Eye (tissue), 1 donor: Measurements from ENCODE around the gene RAB31.

Experiments
- DNase-seq: peaks from one replicate; pipeline ENCODE4 v3.0.0-alpha.2; 2015

RAB31 gene

DNA sequence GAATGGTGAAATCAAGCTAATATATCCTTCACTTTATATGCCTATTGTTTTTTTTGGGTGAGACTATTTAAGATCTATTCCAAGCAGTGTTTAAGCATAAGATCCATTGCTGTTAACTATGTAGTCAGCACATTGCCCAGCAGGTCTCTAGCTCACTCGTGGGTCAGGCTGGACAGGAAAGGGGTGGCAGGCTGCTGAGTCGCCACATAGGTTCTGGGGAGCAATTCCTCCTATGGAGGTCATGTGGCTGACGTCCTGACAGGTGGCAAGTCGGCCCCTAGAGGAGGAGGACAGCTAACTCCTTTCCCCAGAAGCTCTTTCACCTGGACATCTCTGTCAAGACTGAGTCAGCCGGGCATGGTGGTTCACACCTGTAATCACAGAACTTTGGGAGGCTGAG, 13.9 kb upstream of the RAB31 start:
- DNase-seq, result no peak

DNA sequence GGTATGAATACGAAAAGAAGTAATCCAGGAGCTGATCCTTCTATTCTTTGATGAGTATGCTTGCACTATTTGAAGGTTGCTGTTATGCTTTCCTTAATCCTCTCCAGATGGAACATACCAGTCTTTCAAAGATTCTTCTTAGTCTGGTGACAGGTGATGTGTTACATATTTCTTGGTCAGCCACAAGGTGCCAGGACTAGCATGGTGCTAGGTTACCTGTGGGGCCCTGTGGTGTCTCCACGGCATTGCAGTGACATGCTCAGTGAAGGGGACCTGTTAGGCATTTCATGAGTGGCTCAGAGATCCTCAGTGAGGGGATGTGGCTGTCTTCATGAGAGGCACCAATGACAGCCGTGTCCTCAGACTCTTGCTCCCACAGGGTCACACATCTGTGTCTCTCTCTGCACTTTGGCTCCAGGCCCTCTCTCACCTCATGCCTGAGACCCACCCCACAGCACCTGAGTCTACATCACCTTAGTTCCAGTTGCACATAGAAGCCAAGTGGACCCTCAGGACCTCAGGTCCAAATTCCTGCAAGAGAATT, 13.1 kb upstream of the RAB31 start:
- DNase-seq, result no peak

DNA sequence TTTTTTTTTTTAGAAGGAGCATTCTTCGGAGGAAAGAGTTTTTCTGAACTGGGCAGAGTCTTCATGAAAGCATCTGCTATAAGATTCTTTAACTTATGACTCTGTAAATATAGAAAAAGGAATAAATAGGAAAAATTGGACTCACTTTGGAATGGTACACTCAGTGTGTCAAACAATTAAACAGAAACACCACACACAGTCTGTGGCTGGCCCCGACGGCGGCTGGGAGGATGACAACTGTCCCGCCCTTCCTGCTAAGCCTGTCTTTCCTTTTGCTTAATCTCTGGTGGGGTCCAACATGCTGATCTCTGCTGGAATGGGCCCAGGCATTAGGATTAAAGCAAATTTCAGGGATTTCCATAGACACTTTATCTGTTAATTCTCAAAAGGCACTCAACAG, 12.5 kb upstream of the RAB31 start:
- no peak for DNase-seq

DNA sequence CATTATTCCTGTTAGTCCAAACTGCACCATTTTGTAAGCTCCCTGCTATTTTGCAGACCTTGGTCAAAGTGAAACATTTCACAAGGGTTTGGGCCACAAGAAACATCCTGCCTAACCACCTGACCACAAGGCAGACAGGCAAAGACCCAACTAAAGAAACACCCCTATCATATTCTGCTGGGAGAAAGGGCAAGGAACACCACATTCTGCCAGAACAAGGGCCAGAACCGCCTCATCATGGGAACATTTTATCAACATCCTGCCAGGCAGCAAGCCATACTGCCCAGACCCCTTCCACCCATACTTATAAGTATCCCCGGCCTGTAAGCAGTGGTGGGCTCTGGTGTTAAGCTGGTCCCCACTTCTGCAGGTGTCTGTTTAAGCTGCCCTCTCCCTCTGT, 12.0 kb upstream of the RAB31 start:
- no peak for DNase-seq

DNA sequence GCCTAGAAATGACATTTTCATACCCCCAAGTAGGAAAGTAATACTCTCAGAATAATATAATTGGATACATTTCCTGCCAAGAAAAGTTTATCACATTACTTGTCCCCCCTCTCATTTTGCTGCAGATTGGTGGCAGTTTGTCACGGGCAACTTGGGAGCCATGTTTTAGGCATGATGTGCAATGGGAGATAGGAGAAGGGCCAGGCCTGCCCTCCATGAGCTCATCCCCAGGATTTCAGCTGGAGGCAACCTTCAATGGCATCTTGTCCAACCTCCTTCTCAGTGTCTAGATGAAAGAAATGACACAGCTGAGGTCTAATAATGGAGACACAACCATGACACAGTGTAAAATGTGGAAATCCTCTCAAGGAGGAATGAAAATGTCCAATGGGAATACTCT, 11.4 kb upstream of the RAB31 start:
- no peak for DNase-seq

DNA sequence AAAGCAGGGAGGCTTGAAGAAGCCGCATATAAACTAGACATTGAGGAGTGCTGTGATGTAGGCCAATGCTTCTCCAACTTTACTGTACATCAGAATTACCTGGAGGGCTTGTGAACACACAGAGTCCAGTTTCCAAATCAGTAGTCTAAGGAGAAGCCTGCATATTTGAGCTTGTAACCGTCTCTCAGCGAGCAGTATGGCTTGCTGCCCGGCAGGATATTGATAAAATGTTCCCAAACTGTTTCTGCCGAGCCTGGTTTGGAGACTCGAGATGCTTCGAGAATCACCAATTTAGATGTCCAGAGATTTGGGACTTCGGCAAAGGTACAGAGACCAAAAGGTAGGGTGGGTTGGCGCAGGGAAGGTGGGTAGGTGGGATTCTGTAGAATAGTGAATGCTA, 11.0 kb upstream of the RAB31 start:
- no peak for DNase-seq

DNA sequence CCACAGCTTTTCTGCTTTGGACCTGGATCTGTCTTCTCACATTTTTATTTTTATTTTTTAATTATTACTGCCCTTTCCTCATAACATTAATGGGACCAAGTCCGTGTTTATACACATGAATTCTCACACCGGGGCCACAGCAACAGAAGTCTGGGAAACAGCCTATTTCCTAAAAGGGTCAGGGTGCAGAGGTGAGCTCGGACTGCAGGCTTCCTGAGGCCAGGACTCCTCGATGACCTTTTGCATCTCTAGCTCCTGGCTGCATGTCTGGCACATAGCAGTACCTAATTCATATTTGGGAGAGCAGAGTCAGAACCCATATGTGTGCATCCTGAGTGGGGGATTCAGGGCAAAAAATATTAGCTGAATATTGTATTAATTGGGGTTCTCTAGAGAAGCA, 9.6 kb upstream of the RAB31 start:
- no peak for DNase-seq

DNA sequence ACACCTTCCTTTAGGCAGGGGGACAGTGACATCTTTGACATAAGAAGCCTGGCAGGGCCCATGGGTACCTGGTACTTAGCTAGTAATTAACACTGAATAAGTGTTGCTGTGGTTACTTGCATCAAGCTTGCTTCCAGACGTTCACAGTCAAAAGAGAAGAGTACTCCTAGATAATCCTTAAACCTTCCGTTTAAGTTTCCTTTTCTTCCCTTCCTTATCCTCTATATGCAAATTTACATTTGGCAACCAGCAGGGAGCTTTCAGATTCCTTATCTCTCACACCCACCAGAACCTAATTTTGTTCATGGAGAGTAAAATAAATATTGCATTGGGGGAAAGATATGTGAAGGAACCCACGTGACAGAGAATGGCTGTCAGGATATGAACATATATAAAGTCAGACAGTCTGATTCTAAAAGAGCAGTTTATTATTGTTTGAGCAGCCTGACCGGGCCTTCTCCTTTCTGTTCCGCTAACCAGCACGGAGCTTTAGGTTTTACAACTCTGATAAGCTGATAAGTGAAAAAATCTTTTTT, 7.8 kb upstream of the RAB31 start:
- DNase-seq, result no peak

DNA sequence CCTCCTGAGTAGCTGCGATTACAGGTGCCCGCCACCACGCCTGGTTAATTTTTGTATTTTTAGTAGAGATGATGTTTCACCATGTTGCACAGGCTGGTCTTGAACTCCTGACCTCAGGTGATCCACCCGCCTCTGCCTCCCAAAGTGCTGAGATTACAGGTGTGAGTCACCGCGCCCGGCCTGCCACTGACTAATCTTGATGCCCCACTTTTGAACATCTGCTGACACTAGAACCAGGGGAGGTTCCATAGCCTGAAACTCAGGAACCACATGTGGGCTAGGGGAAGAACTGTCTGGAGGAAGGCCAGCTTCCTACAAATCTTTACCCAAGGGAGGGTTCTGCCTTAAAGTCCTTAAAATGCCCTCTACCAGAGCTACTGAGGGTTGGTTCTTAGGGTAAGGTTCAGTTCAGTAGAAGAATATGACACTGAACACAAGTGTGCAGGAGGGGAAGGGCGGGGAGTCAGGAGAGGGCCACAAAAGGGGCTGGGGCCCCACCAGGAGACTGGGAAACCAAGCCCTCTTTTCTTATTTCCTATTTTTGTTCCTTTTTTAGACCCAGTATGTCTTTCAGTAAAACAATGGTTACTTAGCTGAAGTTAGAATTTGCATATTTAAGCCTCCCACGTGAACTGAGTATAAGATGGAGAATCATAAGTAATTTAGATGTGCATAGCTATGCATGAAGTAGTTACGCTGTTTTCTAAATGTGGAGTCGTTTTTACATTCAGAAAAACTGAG, 6.3 kb upstream of the RAB31 start:
- DNase-seq, result no peak

DNA sequence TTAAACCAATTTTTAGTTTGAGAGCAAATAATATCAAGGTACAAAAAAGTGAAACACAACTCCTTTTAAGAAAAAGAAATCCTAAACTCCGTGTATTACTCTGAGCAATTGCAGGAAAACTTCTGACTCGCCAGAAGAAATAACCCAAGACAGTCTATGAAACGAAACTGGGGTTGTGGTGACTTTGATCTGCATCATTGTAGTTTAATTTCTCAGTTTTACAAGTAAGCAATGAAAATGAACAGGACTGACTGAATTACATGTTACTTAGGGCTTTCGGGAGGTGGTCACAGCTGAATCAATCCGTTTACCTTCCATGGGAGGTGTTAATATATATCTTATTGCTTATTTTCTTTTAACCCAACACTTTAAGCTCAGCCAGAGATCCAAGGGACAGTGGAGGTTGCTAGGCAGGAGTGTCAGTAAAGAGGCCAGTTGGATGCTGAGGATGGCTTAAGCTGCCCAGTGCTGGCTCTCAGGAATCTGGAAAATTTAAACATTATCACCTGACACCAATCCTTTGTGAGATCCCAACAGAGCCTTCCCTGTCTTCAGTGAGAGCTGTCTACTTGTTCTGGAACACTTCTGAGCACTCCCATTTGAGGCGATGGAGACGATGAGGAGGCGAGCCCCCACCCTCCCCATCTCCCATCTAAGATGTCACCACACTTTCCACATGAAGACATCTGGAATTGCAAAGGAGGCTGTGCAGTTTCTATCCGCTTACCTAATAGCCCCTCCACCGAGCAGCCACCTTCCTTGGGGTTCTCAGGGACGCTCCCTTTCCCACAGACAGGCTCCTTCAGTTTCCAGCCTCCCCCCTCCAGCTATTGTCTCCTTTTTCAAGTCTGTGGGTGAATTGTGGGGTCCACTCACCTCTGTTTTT, 3.6 kb upstream of the RAB31 start:
- DNase-seq, result no peak

DNA sequence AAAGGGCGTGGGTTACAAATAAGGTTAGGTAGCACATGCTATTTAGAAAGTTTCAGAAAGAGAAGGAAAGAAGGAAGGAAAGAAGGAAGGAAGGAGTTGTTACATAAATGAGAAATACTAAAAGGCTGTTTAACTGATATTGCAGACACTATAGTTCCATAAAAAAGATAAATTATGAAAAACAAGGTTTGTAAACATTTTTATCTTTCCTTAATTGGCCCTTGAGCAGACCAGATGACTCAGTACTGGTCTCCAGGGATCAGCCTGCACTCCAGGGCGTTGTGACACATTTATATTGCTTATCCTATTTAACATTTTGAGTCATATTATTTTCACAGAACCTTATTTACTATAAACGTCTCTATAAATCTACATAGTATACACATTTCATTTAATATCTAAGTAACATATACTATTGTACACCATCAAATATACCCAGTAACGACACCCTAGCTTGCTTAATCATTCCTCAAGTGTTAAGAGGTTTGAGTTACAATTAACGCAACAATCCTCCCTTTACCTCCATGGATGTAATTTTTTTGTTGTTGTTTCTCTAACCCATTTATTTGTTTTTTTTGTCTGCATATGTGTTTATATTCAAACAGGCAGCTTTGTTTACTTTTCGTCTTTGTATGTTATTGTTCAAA, 2.8 kb upstream of the RAB31 start:
- DNase-seq, result no peak

DNA sequence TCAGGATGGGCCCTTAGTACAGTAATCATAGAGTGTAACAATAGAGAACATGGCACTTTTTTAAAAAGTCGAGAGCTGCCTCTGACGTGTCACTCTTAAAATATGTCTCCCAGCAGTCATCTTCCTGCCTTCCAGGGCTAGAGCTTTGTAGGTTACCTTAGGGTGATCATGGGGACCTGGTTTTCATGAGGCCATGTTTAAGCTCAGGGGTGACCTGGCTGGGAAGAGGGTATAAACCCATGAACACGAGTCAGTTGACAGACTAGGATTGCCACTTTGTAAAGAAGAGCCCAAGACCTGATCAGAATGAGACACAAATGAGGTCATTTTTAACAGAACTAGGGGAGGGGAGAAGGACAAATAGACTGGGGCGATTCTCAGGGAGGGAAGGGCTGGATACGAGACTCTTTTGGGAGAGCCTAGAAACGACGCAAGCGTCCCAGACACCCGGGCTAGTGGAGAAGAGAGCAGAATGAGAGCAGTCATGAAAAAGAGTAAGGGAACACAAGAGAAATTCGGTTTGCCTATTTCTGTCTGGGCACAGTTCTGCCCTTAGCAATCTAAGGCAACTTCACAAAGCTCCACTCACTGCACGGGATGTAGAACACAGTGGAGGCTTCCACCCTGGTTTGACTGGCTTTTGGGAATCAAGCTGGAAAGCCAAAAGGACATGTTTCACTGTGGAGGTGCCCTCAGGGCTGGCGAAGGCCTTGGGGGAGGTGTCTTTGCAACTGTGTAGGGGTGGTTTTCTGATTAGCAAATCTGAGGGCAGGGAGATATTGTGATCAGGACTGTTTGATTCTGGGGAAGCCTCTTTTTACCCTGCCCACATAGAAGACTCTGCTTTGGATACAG, 1.8 kb upstream of the RAB31 start:
- DNase-seq, result no peak

DNA sequence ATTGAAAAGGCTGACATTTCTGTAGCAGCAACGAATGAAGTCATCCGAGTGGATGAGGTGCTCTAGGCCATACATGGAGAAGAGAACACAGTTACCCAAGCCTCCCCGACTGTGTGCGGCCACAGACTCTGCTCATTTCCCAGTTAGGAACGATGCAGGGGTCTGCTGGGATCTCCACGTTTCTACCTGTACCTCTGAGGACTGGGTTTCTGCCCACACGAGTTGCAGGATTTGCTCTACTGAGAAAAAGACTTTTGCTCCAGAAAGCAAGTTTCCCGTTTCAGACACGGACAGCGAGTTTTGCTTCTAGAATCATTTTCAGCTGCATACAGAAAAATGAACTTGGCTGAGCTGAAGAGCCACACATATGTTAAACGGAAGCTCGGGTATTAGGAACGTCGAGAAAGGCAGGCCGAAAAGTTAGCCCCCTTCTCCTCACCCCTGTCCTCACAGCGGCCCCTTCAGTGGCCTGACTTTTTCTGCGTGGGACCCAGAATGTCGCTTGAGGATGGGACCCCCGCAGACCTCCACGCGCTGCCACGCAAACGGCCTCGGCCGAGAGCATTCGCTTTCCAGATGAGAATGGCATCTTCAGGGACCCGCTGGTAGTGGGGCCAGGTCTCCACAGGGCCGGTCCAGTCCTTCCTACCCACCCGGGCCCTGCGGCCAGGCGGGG, 582 bp upstream of the RAB31 start:
- DNase-seq, result peak; percentile 84

DNA sequence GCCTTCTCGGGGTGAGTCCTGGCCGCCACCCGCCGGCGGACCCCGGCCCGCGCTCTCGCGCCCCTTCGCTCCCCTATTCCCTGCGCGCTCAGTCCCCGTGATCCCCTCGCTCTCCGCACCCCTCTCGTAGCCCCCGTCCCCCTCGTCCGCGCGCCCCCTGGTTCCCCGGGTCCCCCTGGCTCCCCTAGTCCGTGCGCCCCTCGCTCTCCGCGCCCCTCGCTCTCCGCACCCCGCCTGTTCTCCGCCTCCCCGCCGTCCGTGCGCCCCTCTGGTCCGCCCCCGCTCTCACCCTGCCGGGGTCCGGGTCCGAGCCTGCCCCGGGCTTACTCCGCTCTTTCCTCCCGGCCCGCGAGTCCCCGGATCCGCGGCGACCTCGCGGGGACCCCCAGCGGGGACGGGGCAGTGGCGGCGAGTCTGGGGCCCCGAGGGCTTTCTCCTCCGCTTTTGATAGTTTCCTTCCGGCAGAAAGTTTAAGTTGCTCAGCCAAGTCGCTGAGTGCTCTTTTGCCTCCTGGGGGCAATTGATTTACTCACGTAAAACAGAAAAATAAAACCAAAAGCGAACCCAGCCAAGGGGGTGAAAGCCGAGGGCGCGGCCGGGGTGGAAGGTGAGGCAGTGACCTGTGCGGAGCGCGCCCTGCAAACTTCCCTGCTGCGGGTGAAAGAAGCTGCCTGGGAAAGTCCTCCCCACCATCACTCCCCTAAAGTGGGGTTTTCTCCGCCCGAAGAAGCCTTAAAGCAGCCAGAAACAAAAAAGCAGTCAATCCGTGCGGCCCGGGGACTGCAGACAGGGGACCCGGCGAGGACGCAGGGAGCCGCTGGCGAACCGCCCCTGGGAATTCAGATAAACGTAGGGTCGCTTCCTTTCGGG, 568 bp downstream of the RAB31 start:
- no peak for DNase-seq

DNA sequence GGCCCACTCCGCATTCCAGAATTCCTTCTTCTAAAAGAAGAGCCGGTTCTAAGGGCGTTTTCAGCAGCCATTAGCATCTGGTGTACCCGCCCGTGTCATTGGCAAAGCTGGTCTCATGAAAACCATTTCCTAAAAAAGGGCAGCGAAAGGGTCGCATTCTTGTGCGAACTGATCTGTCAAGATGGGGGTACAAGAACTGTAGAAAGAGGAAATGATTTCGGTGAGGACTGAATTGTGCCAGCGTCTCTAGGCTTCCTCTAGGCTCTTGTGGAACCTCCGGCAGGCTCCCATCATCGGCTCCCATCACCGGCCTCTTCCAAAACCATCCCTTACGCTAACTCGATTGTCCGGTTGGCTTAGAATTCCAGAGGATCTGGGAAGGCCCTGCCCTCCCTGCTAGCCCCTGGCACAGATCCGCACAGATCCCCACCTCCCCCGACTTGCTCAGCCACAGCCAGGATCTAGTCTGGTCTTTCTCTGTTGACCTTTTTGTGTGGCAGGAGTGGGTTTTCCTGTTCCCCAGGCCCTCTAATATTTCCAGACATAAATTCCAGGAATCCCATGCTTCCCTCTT, 1.3 kb downstream of the RAB31 start:
- DNase-seq, result peak; percentile 68

DNA sequence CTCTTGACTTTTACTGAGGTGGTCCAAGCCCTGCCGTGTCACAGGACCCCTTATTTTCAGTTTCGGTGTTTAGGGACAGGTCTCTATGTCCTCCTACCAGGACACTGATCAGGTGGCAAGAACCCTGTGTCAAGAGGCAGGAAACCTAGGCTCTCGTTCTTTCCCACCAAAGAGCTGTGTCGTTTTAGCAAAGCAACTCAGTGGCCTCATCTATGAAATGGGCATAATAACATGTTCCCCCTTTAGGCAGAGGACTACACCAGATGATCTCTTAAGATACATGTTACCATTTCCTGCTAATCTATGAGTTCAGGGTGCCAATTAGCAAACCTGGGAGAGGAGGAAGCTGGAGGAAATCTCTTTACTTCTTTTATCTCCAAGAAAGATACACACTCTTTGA, 1.9 kb downstream of the RAB31 start:
- no peak for DNase-seq

DNA sequence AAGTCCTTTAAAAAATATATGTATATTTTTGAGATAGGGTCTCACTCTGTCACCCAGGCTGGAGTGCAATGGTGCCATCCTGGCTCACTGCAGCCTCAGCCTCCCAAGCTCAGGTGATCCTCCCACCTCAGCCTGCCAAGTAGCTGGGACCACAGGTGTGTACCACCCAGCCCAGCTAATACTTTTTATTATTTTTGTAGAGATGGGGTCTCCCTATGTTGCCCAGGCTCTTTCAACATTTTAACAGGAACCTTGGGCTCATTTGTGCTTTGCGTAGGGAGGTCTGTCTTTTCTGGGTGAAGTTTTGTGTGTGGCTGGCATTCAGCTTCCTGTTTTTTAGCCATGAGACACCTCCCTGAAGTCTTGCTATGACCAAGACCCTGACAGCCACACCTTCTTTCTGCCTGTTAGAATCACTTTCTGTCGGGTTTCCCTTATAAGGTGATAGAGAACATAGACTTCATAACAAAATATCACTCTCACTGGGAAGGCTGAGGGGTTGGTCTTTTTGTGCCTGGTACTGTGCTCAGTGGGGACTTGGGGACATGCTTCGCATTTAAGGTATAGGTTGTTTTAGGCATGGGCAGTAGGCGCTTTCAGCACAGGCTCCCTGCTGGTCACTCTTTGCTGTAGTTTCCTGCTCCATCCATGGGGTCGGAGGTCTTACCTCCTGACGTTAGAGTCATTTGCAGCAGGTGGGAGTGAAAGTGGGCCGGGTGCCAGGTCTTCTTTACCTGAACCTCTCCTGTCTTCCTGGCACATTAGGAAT, 3.4 kb downstream of the RAB31 start:
- DNase-seq, result no peak

DNA sequence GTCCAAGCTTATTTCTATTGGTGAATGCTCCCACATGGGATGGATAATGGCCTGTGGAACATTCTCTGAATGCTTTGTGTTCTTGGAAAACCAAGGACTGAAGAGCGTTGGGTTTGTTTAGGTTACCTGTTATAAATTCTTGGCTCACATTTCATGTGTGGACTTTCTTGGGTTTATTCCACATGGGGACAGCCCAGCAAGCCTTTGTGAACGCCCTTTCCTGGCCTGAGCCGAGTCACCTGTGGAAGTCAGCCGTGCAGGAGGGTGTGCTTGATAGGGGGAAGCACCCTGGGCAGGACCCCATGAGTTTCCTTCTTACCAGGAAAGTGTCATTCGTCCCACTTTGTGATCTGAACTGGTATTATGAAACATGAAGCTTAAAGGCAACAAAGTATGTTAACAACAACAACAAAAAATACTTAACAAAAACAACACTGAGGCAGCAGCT, 4.1 kb downstream of the RAB31 start:
- no peak for DNase-seq

DNA sequence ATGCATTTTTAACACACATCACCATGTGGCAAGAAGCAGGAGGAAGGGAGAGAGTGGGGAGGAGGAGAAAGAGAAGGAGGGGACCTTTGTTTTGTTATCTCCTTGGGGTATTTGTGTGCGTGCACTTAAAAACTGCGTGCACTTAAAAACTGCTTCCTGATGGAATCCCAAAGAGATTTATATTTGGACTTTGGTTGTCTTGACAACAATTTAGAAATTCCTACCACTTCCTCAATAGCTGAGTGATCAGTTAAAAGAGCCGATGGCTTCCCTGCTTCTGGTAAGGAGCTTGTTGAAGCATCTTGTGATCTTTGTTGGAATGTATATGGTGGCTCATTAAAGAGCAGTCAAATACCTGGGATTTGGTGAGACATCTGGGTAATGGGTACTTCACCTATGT, 4.5 kb downstream of the RAB31 start:
- peak; percentile 37 for DNase-seq
